ENCODE measurements around the gene TMOD3. TPM values are rescaled to one million over a fixed set of nuclear protein-coding genes. Genes with fewer than 3 reads are reported as not detected.

TMOD3 gene
- polyA plus RNA-seq, 2 of the 4 experiments (the other 2 are of a cell fraction) = 57.5 to 111 TPM

DNA sequence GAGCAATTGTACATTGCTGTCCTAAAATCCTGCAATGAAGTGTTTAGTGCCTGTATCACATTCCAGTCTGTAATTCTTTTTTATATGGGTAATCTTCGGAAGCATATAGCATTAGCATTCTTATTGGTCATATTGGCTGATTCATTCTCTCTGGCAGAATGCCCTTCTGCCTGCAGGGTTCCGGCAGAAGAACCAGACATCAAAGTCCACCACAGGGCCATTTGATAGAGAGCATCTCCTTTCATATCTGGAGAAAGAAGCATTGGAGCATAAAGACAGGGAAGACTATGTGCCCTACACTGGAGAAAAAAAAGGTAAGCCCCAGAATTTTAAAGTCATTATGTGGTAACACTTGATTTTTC lies 39.6 kb downstream of the TMOD3 start:
- DNase-seq (ENCODE audit: low read depth in 1 of 2, low spot score in 1 of 2) (peak; percentile 70 to 95), ATAC-seq (peak; percentile 78 to 87), FAIRE-seq (peak; percentile 99)
- ChIA-PET CTCF (interaction anchor here (0.8 to 6.4 kb wide), 5 partner anchors 14 to 92 kb away, joined by 3 to 48 read pairs (median 7); no protein-coding TSS in a partner anchor), POLR2A (interaction anchor here (0.8 kb wide), 1 partner anchor 23 kb away, joined by 3 read pairs; no protein-coding TSS in a partner anchor)
- H3K27ac ChIP-seq = peak overlapping the region; percentile 89
- peaks cover 76% of the 10 kb centered on the region for H3K4me1 ChIP-seq
- peaks cover 19% of the 10 kb centered on the region for H3K9me3 ChIP-seq
- H3K4me2 ChIP-seq = peak overlapping the region; percentile 74
- H3K4me3 ChIP-seq = peak overlapping the region; percentile 32
- WGBS (ENCODE audit: missing lambda C conversion rate) = under 1% methylated on average over 2 of the region's 2 CpGs
- TF ChIP-seq, protein P1, sequence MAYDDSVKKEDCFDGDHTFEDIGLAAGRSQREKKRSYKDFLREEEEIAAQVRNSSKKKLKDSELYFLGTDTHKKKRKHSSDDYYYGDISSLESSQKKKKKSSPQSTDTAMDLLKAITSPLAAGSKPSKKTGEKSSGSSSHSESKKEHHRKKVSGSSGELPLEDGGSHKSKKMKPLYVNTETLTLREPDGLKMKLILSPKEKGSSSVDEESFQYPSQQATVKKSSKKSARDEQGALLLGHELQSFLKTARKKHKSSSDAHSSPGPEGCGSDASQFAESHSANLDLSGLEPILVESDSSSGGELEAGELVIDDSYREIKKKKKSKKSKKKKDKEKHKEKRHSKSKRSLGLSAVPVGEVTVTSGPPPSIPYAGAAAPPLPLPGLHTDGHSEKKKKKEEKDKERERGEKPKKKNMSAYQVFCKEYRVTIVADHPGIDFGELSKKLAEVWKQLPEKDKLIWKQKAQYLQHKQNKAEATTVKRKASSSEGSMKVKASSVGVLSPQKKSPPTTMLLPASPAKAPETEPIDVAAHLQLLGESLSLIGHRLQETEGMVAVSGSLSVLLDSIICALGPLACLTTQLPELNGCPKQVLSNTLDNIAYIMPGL (CRISPR knock-in tag; IDR thresholded peaks at IDR 0.05; ENCODE audit: borderline replicate concordance) = no peak
- no peak; the same call in 1 of the 2 replicates for TF ChIP-seq HOXA7 (CRISPR knock-in tag; IDR thresholded peaks at IDR 0.05)
- TF ChIP-seq JUNB (IDR thresholded peaks at IDR 0.05) = peak; percentile 74
- TF ChIP-seq PHF8 (IDR thresholded peaks at IDR 0.05; ENCODE audit: borderline replicate concordance, low read depth) = no peak
- TF ChIP-seq ZFP36 (IDR thresholded peaks at IDR 0.05; ENCODE audit: borderline replicate concordance, partially characterized antibody) = no peak
- no peak for TF ChIP-seq RARB (CRISPR knock-in tag; IDR thresholded peaks at IDR 0.05)
- TF ChIP-seq RCOR1 (IDR thresholded peaks at IDR 0.05; ENCODE audit: low read depth, low read length) = no peak
- TF ChIP-seq EHMT2 (IDR thresholded peaks at IDR 0.05; ENCODE audit: low read depth) = no peak
- peak in 1 of 2 experiments; percentile 23; a peak in 1 of 4 replicates for TF ChIP-seq CEBPB (IDR thresholded peaks at IDR 0.05)
- TF ChIP-seq HDAC2 (IDR thresholded peaks at IDR 0.05) = no peak
- TF ChIP-seq, protein P2, sequence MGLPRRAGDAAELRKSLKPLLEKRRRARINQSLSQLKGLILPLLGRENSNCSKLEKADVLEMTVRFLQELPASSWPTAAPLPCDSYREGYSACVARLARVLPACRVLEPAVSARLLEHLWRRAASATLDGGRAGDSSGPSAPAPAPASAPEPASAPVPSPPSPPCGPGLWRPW (IDR thresholded peaks at IDR 0.05) = no peak
- no peak for TF ChIP-seq EHF (CRISPR knock-in tag; IDR thresholded peaks at IDR 0.05)
- TF ChIP-seq TFCP2L1 (CRISPR knock-in tag; IDR thresholded peaks at IDR 0.05) = no peak
- TF ChIP-seq, protein P3, sequence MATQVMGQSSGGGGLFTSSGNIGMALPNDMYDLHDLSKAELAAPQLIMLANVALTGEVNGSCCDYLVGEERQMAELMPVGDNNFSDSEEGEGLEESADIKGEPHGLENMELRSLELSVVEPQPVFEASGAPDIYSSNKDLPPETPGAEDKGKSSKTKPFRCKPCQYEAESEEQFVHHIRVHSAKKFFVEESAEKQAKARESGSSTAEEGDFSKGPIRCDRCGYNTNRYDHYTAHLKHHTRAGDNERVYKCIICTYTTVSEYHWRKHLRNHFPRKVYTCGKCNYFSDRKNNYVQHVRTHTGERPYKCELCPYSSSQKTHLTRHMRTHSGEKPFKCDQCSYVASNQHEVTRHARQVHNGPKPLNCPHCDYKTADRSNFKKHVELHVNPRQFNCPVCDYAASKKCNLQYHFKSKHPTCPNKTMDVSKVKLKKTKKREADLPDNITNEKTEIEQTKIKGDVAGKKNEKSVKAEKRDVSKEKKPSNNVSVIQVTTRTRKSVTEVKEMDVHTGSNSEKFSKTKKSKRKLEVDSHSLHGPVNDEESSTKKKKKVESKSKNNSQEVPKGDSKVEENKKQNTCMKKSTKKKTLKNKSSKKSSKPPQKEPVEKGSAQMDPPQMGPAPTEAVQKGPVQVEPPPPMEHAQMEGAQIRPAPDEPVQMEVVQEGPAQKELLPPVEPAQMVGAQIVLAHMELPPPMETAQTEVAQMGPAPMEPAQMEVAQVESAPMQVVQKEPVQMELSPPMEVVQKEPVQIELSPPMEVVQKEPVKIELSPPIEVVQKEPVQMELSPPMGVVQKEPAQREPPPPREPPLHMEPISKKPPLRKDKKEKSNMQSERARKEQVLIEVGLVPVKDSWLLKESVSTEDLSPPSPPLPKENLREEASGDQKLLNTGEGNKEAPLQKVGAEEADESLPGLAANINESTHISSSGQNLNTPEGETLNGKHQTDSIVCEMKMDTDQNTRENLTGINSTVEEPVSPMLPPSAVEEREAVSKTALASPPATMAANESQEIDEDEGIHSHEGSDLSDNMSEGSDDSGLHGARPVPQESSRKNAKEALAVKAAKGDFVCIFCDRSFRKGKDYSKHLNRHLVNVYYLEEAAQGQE (IDR thresholded peaks at IDR 0.05) = no peak
- TF ChIP-seq CHD2 (IDR thresholded peaks at IDR 0.05; ENCODE audit: low read length, partially characterized antibody) = no peak
- peak; percentile 54; the same call in 1 of the 2 replicates for TF ChIP-seq FOXS1 (CRISPR knock-in tag; IDR thresholded peaks at IDR 0.05)
- no peak for TF ChIP-seq CBX8 (IDR thresholded peaks at IDR 0.05)
- no peak for TF ChIP-seq MYC (IDR thresholded peaks at IDR 0.05; ENCODE audit: borderline replicate concordance, low read length)
- TF ChIP-seq, protein P4, sequence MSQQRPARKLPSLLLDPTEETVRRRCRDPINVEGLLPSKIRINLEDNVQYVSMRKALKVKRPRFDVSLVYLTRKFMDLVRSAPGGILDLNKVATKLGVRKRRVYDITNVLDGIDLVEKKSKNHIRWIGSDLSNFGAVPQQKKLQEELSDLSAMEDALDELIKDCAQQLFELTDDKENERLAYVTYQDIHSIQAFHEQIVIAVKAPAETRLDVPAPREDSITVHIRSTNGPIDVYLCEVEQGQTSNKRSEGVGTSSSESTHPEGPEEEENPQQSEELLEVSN (IDR thresholded peaks at IDR 0.05; ENCODE audit: borderline replicate concordance, low read depth) = no peak
- no peak for TF ChIP-seq NPAS2 (CRISPR knock-in tag; IDR thresholded peaks at IDR 0.05; ENCODE audit: borderline replicate concordance)
- TF ChIP-seq, protein P5, sequence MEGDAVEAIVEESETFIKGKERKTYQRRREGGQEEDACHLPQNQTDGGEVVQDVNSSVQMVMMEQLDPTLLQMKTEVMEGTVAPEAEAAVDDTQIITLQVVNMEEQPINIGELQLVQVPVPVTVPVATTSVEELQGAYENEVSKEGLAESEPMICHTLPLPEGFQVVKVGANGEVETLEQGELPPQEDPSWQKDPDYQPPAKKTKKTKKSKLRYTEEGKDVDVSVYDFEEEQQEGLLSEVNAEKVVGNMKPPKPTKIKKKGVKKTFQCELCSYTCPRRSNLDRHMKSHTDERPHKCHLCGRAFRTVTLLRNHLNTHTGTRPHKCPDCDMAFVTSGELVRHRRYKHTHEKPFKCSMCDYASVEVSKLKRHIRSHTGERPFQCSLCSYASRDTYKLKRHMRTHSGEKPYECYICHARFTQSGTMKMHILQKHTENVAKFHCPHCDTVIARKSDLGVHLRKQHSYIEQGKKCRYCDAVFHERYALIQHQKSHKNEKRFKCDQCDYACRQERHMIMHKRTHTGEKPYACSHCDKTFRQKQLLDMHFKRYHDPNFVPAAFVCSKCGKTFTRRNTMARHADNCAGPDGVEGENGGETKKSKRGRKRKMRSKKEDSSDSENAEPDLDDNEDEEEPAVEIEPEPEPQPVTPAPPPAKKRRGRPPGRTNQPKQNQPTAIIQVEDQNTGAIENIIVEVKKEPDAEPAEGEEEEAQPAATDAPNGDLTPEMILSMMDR (IDR thresholded peaks at IDR 0.05) = no peak
- no peak for TF ChIP-seq ZSCAN20 (CRISPR knock-in tag; IDR thresholded peaks at IDR 0.05)
- TF ChIP-seq BHLHE40 (IDR thresholded peaks at IDR 0.05; ENCODE audit: low read depth, low read length) = no peak
- TF ChIP-seq MAFK (IDR thresholded peaks at IDR 0.05; ENCODE audit: partially characterized antibody) = peak; percentile 80
- no peak for TF ChIP-seq NR3C1 (IDR thresholded peaks at IDR 0.05)
- TF ChIP-seq, protein P6, sequence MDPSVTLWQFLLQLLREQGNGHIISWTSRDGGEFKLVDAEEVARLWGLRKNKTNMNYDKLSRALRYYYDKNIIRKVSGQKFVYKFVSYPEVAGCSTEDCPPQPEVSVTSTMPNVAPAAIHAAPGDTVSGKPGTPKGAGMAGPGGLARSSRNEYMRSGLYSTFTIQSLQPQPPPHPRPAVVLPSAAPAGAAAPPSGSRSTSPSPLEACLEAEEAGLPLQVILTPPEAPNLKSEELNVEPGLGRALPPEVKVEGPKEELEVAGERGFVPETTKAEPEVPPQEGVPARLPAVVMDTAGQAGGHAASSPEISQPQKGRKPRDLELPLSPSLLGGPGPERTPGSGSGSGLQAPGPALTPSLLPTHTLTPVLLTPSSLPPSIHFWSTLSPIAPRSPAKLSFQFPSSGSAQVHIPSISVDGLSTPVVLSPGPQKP (IDR thresholded peaks at IDR 0.05; ENCODE audit: low read depth, low read length) = no peak
- TF ChIP-seq SREBF2 (IDR thresholded peaks at IDR 0.05) = no peak
- TF ChIP-seq, protein P7, sequence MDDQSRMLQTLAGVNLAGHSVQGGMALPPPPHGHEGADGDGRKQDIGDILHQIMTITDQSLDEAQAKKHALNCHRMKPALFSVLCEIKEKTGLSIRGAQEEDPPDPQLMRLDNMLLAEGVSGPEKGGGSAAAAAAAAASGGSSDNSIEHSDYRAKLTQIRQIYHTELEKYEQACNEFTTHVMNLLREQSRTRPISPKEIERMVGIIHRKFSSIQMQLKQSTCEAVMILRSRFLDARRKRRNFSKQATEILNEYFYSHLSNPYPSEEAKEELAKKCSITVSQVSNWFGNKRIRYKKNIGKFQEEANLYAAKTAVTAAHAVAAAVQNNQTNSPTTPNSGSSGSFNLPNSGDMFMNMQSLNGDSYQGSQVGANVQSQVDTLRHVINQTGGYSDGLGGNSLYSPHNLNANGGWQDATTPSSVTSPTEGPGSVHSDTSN (IDR thresholded peaks at IDR 0.05) = no peak
- peak; percentile 73 for TF ChIP-seq GATA3 (IDR thresholded peaks at IDR 0.05; ENCODE audit: borderline replicate concordance)
- no peak for TF ChIP-seq ZNF302 (CRISPR knock-in tag; IDR thresholded peaks at IDR 0.05)
- no peak for TF ChIP-seq RFX5 (IDR thresholded peaks at IDR 0.05)
- peak in 1 of 2 experiments; percentile 25; a peak in 2 of 5 replicates for TF ChIP-seq RAD21 (conservative IDR thresholded peaks at IDR 0.05 in 1 of 2, IDR thresholded peaks at IDR 0.05 in 1 of 2)
